ENCODE data around the gene TMEM37.

The TMEM37 gene

GRCh38 chr2:119435953-119436297 lies 4.3 kb downstream of the TMEM37 start:
- H3K4me3 ChIP-seq (ENCODE audit: severe bottlenecking), result no peak overlapping the region

GRCh38 chr2:119436993-119437772 lies 5.5 kb downstream of the TMEM37 start:
- Histone ChIP-seq H3K4me1 (ENCODE audit: insufficient read depth, poor library complexity, severe bottlenecking) (peaks cover under 1% of the 10 kb centered on the region), H3K9me3 (ENCODE audit: severe bottlenecking) (no peaks in the 10 kb centered on the region), H3K27me3 (ENCODE audit: insufficient read depth, poor library complexity, severe bottlenecking) (no peaks in the 10 kb centered on the region), H3K4me3 (ENCODE audit: severe bottlenecking) (no peak overlapping the region), H3K27ac (ENCODE audit: poor library complexity, severe bottlenecking) (no peak overlapping the region), H3K36me3 (ENCODE audit: low read depth) (no peaks in the 10 kb centered on the region)
- ATAC-seq (ENCODE audit: low read depth), result no peak
- no peak for TF ChIP-seq CTCF (IDR thresholded peaks at IDR 0.05; ENCODE audit: poor library complexity, severe bottlenecking)
- no peak for DNase-seq (ENCODE audit: low spot score)

More at GRCh38 chr2:119435953-119436297, 4.3 kb downstream of the TMEM37 start:
- DNase-seq (ENCODE audit: low spot score) (no peak), ATAC-seq (ENCODE audit: low read depth) (no peak)
- TF ChIP-seq CTCF (IDR thresholded peaks at IDR 0.05; ENCODE audit: poor library complexity, severe bottlenecking), result no peak
- Histone ChIP-seq H3K4me1 (ENCODE audit: insufficient read depth, poor library complexity, severe bottlenecking) (peaks cover 3% of the 10 kb centered on the region), H3K27ac (ENCODE audit: poor library complexity, severe bottlenecking) (no peak overlapping the region), H3K27me3 (ENCODE audit: insufficient read depth, poor library complexity, severe bottlenecking) (no peaks in the 10 kb centered on the region), H3K36me3 (ENCODE audit: low read depth) (no peaks in the 10 kb centered on the region), H3K9me3 (ENCODE audit: severe bottlenecking) (no peaks in the 10 kb centered on the region)

- ATAC-seq (ENCODE audit: low read depth), result no peak
- TF ChIP-seq CTCF (IDR thresholded peaks at IDR 0.05; ENCODE audit: poor library complexity, severe bottlenecking), result no peak
- no peaks in the 10 kb centered on the region for H3K4me1 ChIP-seq (ENCODE audit: insufficient read depth, poor library complexity, severe bottlenecking)
- no peaks in the 10 kb centered on the region for H3K36me3 ChIP-seq (ENCODE audit: low read depth)
- H3K4me3 ChIP-seq (ENCODE audit: severe bottlenecking), result no peak overlapping the region
- H3K27me3 ChIP-seq (ENCODE audit: insufficient read depth, poor library complexity, severe bottlenecking), result no peaks in the 10 kb centered on the region
- no peaks in the 10 kb centered on the region for H3K9me3 ChIP-seq (ENCODE audit: severe bottlenecking)
- no peak overlapping the region for H3K27ac ChIP-seq (ENCODE audit: poor library complexity, severe bottlenecking)
- no peak for DNase-seq (ENCODE audit: low spot score)
Measured at GRCh38 chr2:119438128-119438656, 6.5 kb downstream of the TMEM37 start.

- H3K36me3 ChIP-seq (ENCODE audit: low read depth), result no peaks in the 10 kb centered on the region
- no peak overlapping the region for H3K4me3 ChIP-seq (ENCODE audit: severe bottlenecking)
- no peak for ATAC-seq (ENCODE audit: low read depth)
- no peak for TF ChIP-seq CTCF (IDR thresholded peaks at IDR 0.05; ENCODE audit: poor library complexity, severe bottlenecking)
- no peak for DNase-seq (ENCODE audit: low spot score)
- H3K27ac ChIP-seq (ENCODE audit: poor library complexity, severe bottlenecking), result no peak overlapping the region
- no peaks in the 10 kb centered on the region for H3K9me3 ChIP-seq (ENCODE audit: severe bottlenecking)
- H3K27me3 ChIP-seq (ENCODE audit: insufficient read depth, poor library complexity, severe bottlenecking), result no peaks in the 10 kb centered on the region
- no peaks in the 10 kb centered on the region for H3K4me1 ChIP-seq (ENCODE audit: insufficient read depth, poor library complexity, severe bottlenecking)
Measured at GRCh38 chr2:119438726-119439284, 7.2 kb downstream of the TMEM37 start.

Measured in RWPE2 (cell line).